Stimulated activated CD4-positive, alpha-beta T cell treated with anti-CD3 and anti-CD28 coated beads, Interleukin-12 subunit alpha, Interleukin-12 subunit beta, amount 100 ng/mL, for 48 hours (primary cell): ENCODE results near the gene SSR1.
"Not testable (repeated sequence)": the region's sequence is repeated elsewhere in the genome, so short reads cannot be mapped to it uniquely, and the experiment has no call there.

Experiments used
- DNase-seq, 3 donors: peaks; one replicate each; pipeline ENCODE4 v3.0.0-alpha.2; 2020; ENCODE audit warnings: low read depth in 2 of 3, low spot score in 1 of 3

SSR1 gene

DNA sequence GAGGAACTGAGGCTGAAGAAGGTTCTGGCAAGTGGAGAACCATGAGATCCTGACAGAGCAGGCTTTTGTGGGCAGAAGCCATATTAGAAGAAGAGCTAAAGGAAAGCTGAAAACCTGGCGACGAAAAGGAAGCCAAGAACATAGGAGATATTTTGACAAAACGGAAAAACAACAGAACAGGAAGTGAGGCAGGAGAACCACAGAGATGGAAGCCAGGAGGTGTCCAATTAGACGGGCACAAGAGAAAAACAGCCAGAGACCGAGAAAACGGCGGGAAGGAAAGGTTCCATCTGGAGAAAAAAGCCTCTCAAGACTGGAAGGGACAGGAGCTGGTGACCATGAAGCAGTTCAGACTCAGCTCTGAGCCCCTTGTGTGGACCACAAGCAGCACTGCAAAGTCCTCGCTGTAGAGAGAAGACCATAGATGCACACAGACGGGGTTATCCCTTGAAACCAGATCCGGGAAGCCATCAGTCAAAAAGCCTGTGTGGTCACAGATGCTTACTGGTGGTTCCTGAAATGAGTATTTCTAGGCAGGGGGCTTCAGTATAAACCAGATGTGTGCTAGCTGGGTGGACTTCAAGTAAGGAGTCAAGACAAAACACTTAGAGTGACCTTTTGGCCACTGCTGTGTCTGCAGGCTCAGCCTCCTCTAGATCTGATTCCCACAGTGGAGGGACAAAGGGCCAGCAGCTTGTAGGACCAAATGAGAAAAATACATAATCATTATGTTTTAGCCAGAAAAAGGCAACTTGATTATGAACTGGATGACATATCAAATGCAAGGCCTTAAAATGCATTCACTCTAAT lies 30.7 kb downstream of the SSR1 start:
- DNase-seq = no peak

DNA sequence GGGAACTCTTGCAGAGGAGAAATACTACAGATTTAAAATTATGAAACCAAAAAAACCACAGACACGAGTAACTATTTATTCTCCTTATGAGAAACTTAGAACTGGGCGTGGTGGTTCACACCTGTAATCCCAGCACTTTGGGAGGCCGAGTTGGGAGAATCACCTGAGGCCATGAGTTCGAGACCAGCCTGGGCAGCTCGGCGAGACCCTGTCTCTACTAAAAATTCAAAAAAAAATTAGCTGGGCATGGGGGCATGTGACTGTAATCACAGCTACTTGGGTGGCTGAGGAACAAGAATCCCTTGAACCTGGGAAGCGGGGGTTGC lies 36.8 kb downstream of the SSR1 start:
- no peak for DNase-seq

DNA sequence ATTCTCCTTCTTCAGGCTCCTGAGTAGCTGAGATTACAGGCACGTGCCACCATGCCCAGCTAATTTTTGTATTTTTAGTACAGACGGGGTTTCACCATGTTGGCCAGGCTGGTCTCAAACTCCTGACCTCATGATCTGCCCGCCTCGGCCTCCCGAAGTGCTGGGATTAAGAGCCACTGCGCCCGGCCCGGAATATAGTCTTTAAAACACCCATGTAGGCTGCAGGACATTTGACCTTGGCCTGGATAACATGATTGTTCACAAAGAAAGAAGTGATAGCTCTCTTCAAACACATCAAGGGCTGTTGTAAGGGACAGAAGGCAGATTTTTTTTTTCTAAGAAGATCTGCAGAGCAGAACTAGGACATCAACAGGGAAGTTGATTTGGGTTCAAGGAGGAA lies 38.5 kb downstream of the SSR1 start:
- not testable (repeated sequence) for DNase-seq

DNA sequence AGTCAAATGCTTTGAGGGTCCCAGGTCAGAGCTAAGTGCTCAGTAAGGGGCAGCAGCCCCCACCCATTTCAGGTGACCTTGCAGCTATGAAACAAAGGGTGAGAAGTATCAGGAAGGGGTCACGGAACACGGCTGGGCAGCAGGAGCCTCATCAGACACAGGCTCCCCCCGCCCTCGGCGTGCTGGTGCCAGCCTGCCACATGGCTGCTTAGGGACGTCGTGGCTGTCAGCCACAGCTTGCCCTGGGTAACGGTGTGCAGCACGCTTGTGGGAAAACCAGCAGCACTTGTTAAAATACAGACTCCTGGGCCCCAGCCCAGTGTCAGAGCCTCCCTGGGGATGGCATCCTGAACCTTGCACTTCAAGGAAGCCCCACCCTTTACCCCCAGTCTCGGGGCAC lies 39.3 kb downstream of the SSR1 start:
- DNase-seq = no peak

DNA sequence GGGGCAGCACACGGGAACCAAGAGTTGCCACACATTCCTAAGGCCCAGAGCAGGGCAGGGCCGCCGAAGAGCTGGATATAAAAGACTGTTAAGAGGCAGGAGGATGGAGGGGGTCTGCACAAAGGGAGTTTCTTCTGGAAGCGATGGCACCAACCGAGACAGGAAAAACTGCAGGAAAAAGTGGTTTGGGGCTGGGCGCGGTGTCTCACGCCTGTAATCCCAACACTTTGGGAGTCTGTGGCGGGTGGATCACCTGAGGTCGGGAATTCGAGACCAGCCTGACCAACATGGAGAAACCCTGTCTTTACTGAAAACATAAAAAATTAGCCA lies 41.8 kb downstream of the SSR1 start:
- no peak for DNase-seq

DNA sequence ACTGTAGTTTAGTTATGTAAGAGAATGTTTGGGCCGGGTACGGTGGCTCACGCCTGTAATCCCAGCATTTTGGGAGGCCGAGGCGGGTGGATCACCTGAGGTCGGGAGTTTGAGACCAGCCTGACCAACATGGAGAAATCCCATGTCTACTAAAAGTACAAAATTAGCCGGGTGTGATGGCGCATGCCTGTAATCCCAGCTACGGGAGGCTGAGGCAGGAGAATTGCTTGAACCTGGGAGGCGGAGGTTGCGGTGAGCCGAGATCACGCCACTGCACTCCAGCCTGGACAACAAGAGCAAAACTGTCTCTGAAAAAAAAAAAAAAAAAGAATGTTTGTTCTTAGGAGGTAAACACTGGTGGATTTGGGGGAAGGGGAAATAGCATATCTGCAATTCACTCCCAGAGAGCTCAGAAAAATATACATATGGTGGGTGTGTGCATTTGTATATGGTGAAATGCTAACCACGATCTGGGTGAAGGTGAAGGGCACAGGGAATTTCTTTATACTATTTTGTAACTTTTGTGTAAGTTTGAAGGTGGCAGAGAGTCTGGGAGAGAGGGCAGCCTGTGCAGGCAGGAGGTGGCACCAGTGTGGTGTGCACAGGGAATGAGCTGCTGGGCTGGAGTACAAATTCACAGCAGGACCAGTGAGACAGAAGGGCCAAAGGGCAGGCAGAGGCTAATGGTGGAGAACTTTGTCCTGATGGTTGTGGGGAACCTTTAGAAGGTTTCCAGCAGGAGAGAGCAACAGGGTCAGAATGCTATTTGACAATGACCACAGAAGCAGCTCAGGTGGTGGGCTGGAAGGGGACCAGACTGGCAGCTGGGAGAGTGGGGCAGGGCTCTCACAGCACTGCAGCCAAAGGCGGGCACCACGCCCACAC lies 42.4 kb downstream of the SSR1 start:
- DNase-seq = no peak

DNA sequence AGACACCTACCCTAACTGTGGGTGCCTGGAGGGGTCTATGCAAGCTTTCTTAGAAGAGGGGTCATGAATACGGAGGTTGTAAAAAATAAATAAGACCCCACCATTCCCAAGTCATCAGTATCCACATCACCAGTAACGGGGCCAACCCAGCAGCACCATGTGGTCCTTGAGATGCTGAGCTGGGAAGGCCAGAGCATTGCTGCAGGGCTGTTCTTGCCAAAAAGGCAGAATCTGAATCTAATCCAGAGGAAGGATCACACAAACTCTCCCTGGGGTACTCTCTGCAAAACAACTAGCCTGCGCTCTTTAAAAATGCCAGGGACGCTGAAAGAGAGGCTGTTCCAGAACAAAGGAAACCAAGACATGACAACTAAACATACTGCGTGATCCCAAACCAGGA lies 43.2 kb downstream of the SSR1 start:
- no peak for DNase-seq

DNA sequence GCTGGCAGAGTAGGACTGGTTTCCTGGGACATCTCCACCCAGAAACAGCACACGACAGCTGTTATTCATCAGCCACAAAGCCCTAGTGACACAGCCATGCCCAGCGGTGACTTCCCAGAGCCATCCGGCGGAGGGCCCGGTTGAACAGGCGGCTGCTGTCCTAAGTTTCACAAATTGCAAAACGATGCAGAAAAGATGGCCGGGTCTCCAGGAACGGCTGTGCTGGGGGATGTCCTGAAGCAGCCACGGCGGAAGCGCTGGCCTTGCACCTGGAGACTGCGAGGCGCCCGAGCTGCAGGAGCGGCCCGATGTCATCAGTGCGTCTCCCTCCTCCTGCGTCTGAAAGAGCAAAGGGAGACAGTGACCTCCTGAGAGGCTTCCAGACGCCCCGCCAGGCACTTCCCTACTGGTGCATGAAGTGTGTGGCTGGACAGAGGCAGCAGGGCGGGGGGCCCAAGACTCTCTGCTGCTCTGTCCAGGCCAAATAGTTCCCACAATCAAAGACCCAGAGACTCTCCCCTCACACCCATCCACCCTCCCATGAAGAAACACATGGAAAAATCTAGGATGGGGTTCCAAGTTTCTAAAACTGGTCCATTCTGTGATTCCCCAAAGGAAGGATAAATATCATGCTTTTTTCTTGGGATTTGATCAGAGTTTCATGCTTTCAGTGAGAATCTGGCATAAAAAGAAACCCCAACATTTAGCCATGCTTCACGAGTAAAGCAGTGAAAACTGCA lies 44.0 kb downstream of the SSR1 start:
- no peak for DNase-seq

DNA sequence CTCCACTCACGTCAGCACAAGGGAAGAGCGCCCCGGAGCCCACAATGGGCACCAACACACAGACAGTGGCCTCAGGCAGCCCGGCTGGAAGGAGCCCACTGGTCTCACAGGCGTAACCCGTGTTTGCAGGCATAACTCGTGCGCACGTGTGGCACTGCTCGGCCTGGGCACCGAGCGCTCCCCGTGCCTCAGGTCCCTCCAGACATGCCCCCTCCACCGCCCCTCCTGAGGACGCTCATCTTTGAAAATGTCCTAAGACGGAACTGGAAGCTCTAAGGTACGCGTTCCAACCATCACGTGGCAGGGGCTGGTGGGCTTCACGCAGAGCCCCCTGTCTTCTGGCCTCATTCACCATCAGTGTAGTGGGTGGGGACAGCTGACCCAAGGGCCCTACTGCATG lies 44.6 kb downstream of the SSR1 start:
- no peak for DNase-seq

DNA sequence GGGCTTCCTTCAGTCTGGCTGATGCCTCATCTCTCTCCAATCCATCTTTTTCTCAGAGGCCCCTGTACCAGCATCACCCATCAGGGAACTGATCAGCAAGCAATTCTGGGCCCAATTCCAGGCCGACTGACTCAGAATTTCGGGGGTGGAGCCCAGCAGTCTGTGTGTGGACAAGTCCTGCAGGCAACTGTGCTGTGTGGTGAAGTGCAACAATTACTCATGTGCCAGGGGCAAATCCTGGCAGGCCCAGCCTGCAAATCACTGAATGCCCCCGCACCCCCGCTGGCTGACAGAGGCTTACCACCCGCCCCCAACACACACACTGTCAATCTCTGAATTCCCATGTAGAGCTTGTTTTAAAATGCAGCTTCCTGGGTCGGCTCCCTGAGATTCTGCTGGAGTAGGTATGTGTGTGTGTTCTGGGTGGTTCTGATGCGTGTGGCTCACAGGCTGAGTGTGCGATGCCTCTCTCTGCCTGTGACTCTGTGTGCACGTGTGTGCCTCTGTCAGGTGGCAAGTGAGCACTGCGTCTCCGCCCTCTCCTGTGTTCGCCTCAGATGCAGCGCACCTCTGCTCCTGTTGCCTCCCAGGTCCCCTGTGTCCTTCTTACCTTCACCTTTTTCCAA lies 45.4 kb downstream of the SSR1 start:
- no peak for DNase-seq

DNA sequence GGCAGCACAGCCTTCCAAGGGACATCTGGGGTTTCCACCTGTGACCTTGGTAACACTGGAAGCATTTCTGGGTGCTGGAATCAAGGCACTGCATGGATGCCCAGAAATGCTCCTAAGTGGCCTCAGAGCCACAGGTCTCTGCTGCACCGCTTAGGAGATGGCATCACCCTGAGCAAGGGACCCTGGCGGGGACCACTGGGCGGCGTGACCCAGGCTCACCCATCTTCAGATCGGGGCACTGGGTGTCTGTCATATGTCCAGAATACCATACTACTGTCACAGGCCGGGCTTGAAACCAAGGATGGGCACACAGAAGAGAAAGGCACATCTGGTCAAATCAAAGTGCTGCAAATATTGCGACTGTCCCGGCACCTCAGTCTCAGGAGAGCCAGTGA lies 45.9 kb downstream of the SSR1 start:
- no peak for DNase-seq

DNA sequence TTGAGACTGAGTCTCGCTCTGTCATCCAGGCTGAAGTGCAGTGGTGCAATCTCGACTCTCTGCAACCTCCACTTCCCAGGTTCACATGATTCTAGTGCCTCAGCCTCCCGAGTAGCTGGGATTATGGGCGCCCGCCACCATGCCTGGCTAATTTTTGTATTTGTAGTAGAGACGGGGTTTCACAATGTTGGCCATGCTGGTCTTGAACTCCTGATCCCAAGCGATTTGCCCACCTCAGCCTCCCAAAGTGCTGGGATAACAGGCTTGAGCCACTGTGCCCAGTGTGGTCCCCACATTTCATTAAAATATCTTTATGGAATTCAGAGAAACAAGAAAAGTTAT lies 47.6 kb downstream of the SSR1 start:
- not testable (repeated sequence) for DNase-seq

DNA sequence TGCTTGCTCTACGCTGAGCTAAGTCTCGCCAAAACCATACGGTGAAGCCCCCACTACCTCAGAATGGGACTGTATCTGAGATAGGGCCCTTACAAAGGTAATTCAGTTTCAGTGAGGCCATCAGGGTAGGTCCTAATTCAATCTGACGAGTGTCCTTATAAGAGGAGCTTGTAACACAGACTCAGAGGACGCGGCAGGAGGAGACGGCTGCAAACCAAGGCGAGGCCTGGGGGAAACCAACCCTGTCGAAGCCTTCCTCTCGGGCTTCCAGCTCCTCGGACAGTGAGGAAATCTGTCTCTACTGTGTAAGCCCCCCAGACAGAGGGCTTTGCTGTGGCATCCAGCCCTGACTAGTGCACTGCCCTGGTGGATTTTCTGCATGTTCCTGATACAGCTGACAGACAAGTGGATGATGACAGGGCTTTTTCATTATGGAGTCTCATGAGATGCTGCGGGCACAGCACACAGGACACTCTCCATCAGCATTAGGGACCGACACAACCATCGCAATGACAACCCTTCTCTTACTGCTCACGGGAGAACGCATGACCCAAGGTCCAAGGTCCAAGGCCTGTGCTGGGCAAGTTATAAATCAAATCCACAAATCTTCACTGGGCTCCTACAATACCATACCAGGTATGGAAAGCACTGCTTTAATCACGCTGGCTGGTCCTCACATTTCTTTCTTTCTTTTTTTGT lies 48.2 kb downstream of the SSR1 start:
- DNase-seq = no peak

DNA sequence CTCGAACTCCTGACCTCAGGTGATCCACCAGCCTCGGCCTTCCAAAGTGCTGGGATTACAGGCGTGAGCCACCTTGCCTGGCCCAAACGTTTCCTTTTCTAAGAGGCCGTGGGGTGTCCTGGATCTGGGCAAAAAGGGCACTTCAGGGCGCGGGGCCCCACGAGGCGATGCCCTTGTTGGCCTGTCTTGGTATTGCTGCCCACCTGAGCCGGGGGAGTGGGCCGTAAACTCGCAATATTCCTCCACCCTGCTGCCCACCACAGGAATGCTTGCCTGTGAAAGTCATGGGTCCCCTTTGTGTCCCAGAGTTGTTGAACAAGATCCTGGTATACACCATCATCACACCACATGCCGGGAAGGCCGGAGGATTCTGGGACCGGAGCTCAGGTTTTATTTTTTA lies 49.0 kb downstream of the SSR1 start:
- no peak for DNase-seq

DNA sequence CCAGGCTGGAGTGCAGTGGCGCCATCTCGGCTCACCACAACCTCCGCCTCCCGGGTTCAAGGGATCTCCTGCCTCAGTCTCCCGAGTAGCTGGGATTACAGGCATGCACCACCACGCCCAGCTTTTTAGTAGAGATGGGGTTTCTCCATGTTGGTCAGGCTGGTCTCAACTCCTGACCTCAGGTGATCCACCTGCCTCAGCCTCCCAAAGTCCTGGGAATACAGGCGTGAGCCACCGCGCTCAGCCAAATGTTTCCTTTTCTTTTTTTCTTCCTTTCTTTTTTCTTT lies 49.5 kb downstream of the SSR1 start:
- not testable (repeated sequence) for DNase-seq

DNA sequence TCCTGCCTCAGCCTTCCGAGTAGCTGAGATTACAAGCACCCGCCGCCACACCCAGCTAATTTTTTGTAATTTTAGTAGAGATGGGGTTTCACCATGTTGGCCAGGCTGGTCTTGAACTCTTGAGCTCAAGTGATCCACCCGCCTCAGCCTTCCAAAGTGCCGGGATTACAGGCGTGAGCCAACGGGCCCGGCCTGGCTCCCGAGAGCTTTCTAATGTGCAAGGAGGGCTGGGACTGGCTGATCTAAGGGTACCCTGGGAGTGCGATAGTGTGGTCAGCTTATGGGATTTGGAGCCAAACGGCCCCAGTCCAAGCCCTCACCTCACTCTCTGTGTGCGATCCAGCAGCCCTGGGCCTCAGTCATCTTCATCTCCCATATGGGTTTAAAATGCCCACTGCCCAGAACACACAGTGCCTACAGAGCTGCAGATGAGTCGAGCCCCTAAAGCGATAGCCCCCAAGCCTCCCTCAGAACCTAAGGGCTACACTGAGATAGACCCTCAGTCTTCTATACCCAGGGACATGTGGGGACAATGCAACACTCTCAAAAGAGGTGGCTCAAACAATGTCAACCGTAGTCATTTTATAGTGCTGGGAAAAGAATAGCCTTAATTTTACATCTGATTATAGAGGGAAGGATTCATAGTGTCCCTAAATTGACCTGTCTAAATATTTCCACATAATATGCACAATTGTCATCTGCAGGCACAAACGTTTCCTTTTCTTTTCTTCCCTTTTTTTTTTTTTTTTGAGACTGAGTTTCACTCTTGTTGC lies 50.1 kb downstream of the SSR1 start:
- no peak for DNase-seq

DNA sequence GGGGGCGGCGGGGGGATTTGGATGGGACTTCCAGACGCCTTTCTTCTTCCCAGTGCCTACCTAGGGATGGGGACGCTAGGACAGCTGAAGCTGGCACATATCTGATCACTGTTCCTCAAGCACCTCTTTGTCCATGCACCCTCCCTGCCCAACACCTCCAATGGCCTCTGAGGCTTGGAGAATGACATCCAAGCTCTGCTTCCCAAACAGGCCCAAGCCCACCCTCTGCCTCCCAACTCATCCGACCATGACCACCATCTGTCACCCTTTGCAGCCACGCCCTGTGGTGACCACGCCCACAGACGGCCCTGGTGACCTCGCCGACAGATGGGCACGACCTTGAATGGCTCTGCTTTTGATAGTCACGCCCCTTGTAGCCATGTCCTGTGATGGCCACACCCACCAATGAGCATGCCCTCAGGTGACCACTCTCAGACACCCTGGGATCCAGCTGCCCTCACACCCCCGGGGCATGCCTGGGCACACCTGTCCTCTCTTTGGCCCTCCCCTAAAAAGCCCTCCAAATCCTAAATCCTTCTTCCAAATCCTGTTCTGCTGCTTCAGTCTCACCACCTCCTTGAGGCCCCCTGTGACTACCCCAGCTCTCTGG lies 51.0 kb downstream of the SSR1 start:
- DNase-seq = no peak

DNA sequence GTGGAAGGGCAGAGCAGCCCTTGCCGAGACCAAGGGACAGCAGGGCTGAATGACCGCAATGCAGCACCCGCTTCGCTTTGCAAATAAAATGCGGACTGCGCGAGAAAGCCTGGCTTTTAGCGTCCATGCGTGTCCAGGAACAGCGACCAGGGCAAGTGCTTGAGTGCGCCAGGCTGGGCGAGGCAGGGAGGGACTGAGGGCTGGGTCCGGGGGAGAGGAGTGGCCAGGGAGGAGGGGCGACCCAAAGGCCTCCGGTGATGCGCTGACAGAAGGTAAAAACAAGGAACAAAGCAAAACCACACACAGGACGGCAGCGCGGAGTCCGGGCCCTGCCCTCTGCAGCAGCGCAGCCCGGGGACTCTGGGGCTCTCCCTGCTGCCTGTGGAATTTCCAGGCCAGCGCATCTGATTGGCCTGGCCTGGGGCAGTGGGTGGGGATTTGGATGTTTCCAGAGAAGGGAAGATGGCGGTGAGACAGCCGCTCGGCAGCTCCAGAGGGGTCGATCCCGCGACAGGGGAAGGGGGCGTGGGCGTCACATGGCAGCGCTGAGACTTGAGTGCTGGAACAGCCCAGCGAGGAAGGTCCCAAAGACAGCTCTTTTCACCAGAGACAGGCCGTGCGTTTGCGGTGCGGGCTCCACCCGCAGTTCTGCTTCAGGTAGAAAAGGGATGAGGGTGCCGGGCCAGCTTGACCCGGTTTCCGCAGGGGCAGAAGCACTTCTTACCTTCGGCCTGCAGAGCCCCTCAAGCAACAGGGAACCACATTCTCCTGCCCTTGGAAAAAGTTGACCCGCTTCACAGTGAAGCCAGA lies 51.8 kb downstream of the SSR1 start:
- DNase-seq = peak; percentile 41 to 66 (median 41)

DNA sequence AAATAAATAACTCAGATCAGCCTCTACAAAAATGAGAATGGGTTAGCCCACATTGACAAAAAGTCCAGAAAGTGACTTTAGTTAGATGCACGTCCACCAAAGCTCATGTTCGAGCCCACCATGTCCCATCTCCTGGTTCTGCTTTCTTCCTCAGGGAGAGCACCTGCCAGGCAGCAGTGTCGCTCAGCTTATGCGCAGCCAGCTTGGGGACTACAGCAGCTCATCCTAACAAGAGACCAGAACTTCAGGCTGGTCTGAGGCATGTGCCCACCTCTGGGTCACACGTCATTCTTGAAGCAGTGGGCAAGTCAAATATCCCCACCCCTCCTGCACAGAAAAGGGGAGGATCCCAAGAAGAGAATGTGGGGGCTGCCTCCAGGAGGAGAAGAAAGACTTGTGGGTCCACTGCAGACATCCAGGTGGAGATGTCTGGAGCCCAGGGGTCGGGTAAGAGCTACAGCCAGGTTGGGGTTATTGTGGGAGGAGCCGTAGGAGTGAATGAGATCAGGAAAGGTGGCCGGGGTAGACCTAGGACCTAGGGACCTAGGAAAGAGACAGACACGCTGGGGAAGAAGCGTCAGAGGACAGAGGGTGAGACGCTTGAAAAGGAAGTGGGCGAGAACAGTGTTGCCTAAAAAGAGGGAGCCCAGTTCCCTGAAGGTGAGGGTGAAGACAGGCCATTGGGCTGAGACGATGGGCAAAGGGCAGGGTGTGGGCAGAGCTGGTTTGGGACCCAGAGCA lies 52.5 kb downstream of the SSR1 start:
- DNase-seq = no peak
